Transverse colon (tissue), 4 donors: ENCODE measurements around the gene DIP2B. TPM values are rescaled to one million over a fixed set of nuclear protein-coding genes. Genes with fewer than 3 reads are reported as not detected.
A peak's percentile ranks its signal among the peaks of the same experiment; 100 is the strongest.

Source experiments
- DNase-seq: peaks from one replicate; pipeline ENCODE4 v3.0.0-alpha.2; 2019
- H3K27ac ChIP-seq, 4 donors: fragments of 200-600 bp; sonication (generic); 2 replicates each; pipeline ENCODE4 v1.5.1; 2016 to 2018; ENCODE audit warnings: inconsistent platforms in 4 of 4
- H3K27me3 ChIP-seq: fragments of 200-600 bp; sonication (generic); 2 replicates; pipeline ENCODE4 v1.5.1; 2017; ENCODE audit warnings: inconsistent platforms
- H3K36me3 ChIP-seq, 4 donors: fragments of 200-600 bp; sonication (generic); 2 replicates each; pipeline ENCODE4 v1.5.1; 2017 to 2019; ENCODE audit warnings: inconsistent platforms in 4 of 4
- H3K4me1 ChIP-seq, 4 donors: fragments of 200-600 bp; sonication (generic); 2 replicates each; pipeline ENCODE4 v1.5.1; 2017 to 2020; ENCODE audit warnings: inconsistent platforms in 4 of 4
- H3K4me3 ChIP-seq, 4 donors: fragments of 200-600 bp; sonication (generic); 1 replicate in 1 of 4; 2 replicates in 3 of 4; pipeline versions ENCODE4 v1.5.1 to v1.6.1; 2017 to 2019; ENCODE audit warnings: inconsistent platforms in 4 of 4
- H3K9me3 ChIP-seq, 2 donors: fragments of 200-600 bp; sonication (generic); 2 replicates each; pipeline ENCODE4 v1.5.1; 2017 to 2019; ENCODE audit warnings: inconsistent platforms in 2 of 2
- CTCF ChIP-seq, 5 experiments: fragments of 200-600 bp in 3 of 5; fragments of 450-650 bp in 2 of 5; sonication (generic) in 3 of 5; IDR thresholded peaks; 1 replicate in 2 of 5; 2 replicates in 3 of 5; pipeline ENCODE4 v1.5.1; 2016 to 2017; ENCODE audit warnings: antibody characterized with exemption in 5 of 5, inconsistent platforms in 3 of 5, mild to moderate bottlenecking in 2 of 5, moderate library complexity in 1 of 5
- EP300 ChIP-seq: sonication (generic); formaldehyde crosslinking; IDR thresholded peaks from one replicate; pipeline ENCODE4 v1.6.1; 2017; ENCODE audit warnings: antibody characterized with exemption, low read depth
- POLR2A ChIP-seq: fragments of 450-650 bp; IDR thresholded peaks from one replicate; pipeline ENCODE4 v1.6.1; 2016; ENCODE audit warnings: antibody characterized with exemption, mild to moderate bottlenecking, moderate library complexity
- POLR2AphosphoS5 ChIP-seq, 3 donors: sonication (generic); formaldehyde crosslinking; IDR thresholded peaks; one replicate each; pipeline ENCODE4 v1.6.1; 2016; ENCODE audit warnings: antibody characterized with exemption in 3 of 3
- WGBS, 2 donors: methylation state at CpG; one replicate each; pipeline ENCODE4 v1.1.5; 2018; ENCODE audit warnings: low coverage in 1 of 2; 5-methylcytosine and 5-hydroxymethylcytosine counted together
- in situ Hi-C, 4 donors: fragments of 200-750 bp; cut with MboI; loops; one replicate each; pipeline versions ENCODE4 v1.15.0 to v1.15.1; 2017; ENCODE audit warnings: low sequenced_read_pairs in 3 of 4, low pct_ligation_motif_present in 1 of 4, low pct_unique_long_range_greater_than_20kb in 1 of 4
- intact Hi-C: fragments of 100-400 bp; cut with DNase I; formaldehyde crosslinking; loops from one replicate; pipeline ENCODE4 v1.15.1; 2023; ENCODE audit warnings: low total_unique reads
- small RNA-seq, 4 donors: library from RNA; depleted of rRNA; stranded (forward); fragments of <200 nt; gene quantifications; one replicate each; pipeline ENCODE3, GENCODE V24; 2016
- total RNA-seq, 4 donors: library from RNA; depleted of rRNA; stranded (reverse); fragments of >200 nt; gene quantifications; one replicate each; pipeline ENCODE4 v1.1.0, GENCODE V29; 2016

The DIP2B gene
- total RNA-seq, 4 donors from 2014 or later, result 40.0 to 129 (median 57.9) TPM

GRCh38 chr12:50786498-50787231 lies 281.9 kb downstream of the DIP2B start:
- no peaks in the 10 kb centered on the region for H3K9me3 ChIP-seq
- intact Hi-C loops, result no loop called here

GRCh38 chr12:50787618-50788017 lies 282.8 kb downstream of the DIP2B start:
- WGBS, 2 donors, result 98 to 100% methylated on average over 2 of the region's 2 CpGs
- Histone ChIP-seq H3K4me3 (no peak overlapping the region), H3K27ac (peak overlapping the region; percentile 51 to 80 (median 74)), H3K36me3 (peaks cover 0 to 6% (median 0%) of the 10 kb centered on the region in 4 donors), H3K27me3 (no peaks in the 10 kb centered on the region), H3K9me3 (no peaks in the 10 kb centered on the region), H3K4me1 (peaks cover 3 to 24% (median 14%) of the 10 kb centered on the region in 4 donors)
- DNase-seq, result no peak
- intact Hi-C loops, result no loop called here
- in situ Hi-C loops, result no loop called here
- TF ChIP-seq CTCF (IDR thresholded peaks at IDR 0.05), result no peak

More at GRCh38 chr12:50786498-50787231, 281.9 kb downstream of the DIP2B start:
- no peak for DNase-seq
- Histone ChIP-seq H3K27ac (peak overlapping the region; percentile 51 to 80 (median 74)), H3K36me3 (peaks cover 0 to 12% (median under 1%) of the 10 kb centered on the region in 4 donors), H3K4me3 (no peak overlapping the region), H3K4me1 (peaks cover 3 to 20% (median 14%) of the 10 kb centered on the region in 4 donors), H3K27me3 (no peaks in the 10 kb centered on the region)
- TF ChIP-seq POLR2AphosphoS5 (IDR thresholded peaks at IDR 0.05), result peak in 1 of 3 donors; percentile 54
- TF ChIP-seq CTCF (IDR thresholded peaks at IDR 0.05), result no peak
- TF ChIP-seq POLR2A, result no peak
- no peak for TF ChIP-seq EP300
- in situ Hi-C loops, result no loop called here
- WGBS, 2 donors, result 50 to 73% methylated on average over 1 to 3 of the region's 3 CpGs

GRCh38 chr12:50788561-50788960 lies 283.8 kb downstream of the DIP2B start:
- H3K4me3 ChIP-seq, result no peak overlapping the region
- H3K27ac ChIP-seq, result no peak overlapping the region
- no peak for DNase-seq
- H3K36me3 ChIP-seq, result no peaks in the 10 kb centered on the region
- no peaks in the 10 kb centered on the region for H3K27me3 ChIP-seq
- no peak for TF ChIP-seq POLR2A
- no peak for TF ChIP-seq CTCF (IDR thresholded peaks at IDR 0.05)
- no peak for TF ChIP-seq POLR2AphosphoS5 (IDR thresholded peaks at IDR 0.05)
- TF ChIP-seq EP300, result no peak
- H3K4me1 ChIP-seq, result peaks cover 3 to 24% (median 14%) of the 10 kb centered on the region in 4 donors
- in situ Hi-C loops, result no loop called here
- 82 to 100% methylated on average over 3 of the region's 3 CpGs for WGBS, 2 donors
- intact Hi-C loops, result no loop called here
- H3K9me3 ChIP-seq, result no peaks in the 10 kb centered on the region

- 90 to 98% methylated on average over 5 of the region's 5 CpGs for WGBS, 2 donors
- in situ Hi-C loops (no loop called here), intact Hi-C loops (no loop called here)
- DNase-seq, result no peak
- Histone ChIP-seq H3K36me3 (no peaks in the 10 kb centered on the region), H3K4me3 (no peak overlapping the region), H3K4me1 (peaks cover 3 to 24% (median 14%) of the 10 kb centered on the region in 4 donors), H3K27ac (no peak overlapping the region), H3K27me3 (no peaks in the 10 kb centered on the region), H3K9me3 (no peaks in the 10 kb centered on the region)
- TF ChIP-seq POLR2AphosphoS5 (IDR thresholded peaks at IDR 0.05), result no peak
Measured at GRCh38 chr12:50790081-50790480, 285.3 kb downstream of the DIP2B start.

Small RNA genes within 50 kb of the gene (small RNA-seq; reads per million reads assigned to genes)
- gene RF00019, result 0 reads per million in 4 donors
- 0 reads per million in 4 donors for gene RNU6-238P
- gene RNU6-769P, result 0 reads per million in 4 donors

Other genes starting within 250 kb of the DIP2B start
- 100 to 1,000 TPM; 151 to 259 (median 243) TPM for gene LIMA1, start 221.5 kb upstream of the DIP2B start, total RNA-seq
- gene FAM186A, start 108.4 kb upstream of the DIP2B start, total RNA-seq, result not detected
- 10 to 100 TPM; 13.5 to 58.1 (median 39.6) TPM for gene LARP4, start 104.1 kb upstream of the DIP2B start, total RNA-seq